HG03558 (cell line): ENCODE data around the gene DCTD.

Experiments used
- ATAC-seq: cut with Tn5 transposase; IDR thresholded peaks from one replicate; pipeline ENCODE4 v1.9.1; 2021; ENCODE audit warnings: moderate number of reproducible peaks; ENCODE audit not compliant: unreplicated experiment; ENCODE audit errors: extremely low read depth

The DCTD gene

GRCh38 chr4:182847576-182848450 is 69.4 kb downstream of the DCTD start:
- ATAC-seq, result no peak

- no peak for ATAC-seq
These were observed 71.2 kb downstream of the DCTD start for GRCh38 chr4:182846036-182846435.

- no peak for ATAC-seq
These were observed 71.6 kb downstream of the DCTD start for GRCh38 chr4:182845618-182846017.

GRCh38 chr4:182843808-182844325 is 73.3 kb downstream of the DCTD start:
- ATAC-seq, result no peak

GRCh38 chr4:182842759-182843390 is 74.3 kb downstream of the DCTD start:
- no peak for ATAC-seq

- ATAC-seq, result no peak
These were observed 75.0 kb downstream of the DCTD start for GRCh38 chr4:182842104-182842600.

- no peak for ATAC-seq
These were observed 77.1 kb downstream of the DCTD start for GRCh38 chr4:182840108-182840507.
